Stimulated activated CD4-positive, alpha-beta T cell treated with anti-CD3 and anti-CD28 coated beads, Interleukin-2, amount 100 ng/mL, for 48 hours (primary cell): ENCODE measurements around the gene ECE1.
A peak's percentile ranks its signal among the peaks of the same experiment; 100 is the strongest.

Experiments used
- DNase-seq, 2 donors: peaks; one replicate each; pipeline ENCODE4 v3.0.0-alpha.2; 2020

The ECE1 gene

GRCh38 chr1:21289700-21290545 is at the start of gene ECE1:
Gene ECE1, minus strand, starts transcription at chr1:21290463. Its CDS starts 49 bp downstream, at chr1:21290414.
- DNase-seq = no peak

GRCh38 chr1:21339356-21340229 is 49.3 kb upstream of the ECE1 start:
- no peak for DNase-seq

- no peak for DNase-seq
Observed at GRCh38 chr1:21338573-21339355, 48.5 kb upstream of the ECE1 start.

GRCh38 chr1:21337928-21338572 is 47.8 kb upstream of the ECE1 start:
- no peak for DNase-seq

- DNase-seq = no peak
Observed at GRCh38 chr1:21337454-21337927, 47.2 kb upstream of the ECE1 start.

- no peak for DNase-seq
Observed at GRCh38 chr1:21337010-21337437, 46.8 kb upstream of the ECE1 start.

GRCh38 chr1:21335750-21336224 is 45.5 kb upstream of the ECE1 start:
- DNase-seq = no peak

GRCh38 chr1:21335088-21335691 is 44.9 kb upstream of the ECE1 start:
- no peak for DNase-seq

GRCh38 chr1:21334214-21335087 is 44.2 kb upstream of the ECE1 start:
- peak; percentile 52 to 56 for DNase-seq

GRCh38 chr1:21333824-21334213 is 43.6 kb upstream of the ECE1 start:
- no peak for DNase-seq

GRCh38 chr1:21332554-21333311 is 42.5 kb upstream of the ECE1 start:
- DNase-seq = no peak

- no peak for DNase-seq
Observed at GRCh38 chr1:21331752-21332478, 41.7 kb upstream of the ECE1 start.

GRCh38 chr1:21330544-21330943 is 40.3 kb upstream of the ECE1 start:
- DNase-seq = no peak

GRCh38 chr1:21329209-21329844 is 39.1 kb upstream of the ECE1 start:
- DNase-seq = no peak

- DNase-seq = no peak
Observed at GRCh38 chr1:21327566-21328323, 37.5 kb upstream of the ECE1 start.

GRCh38 chr1:21326861-21327344 is 36.6 kb upstream of the ECE1 start:
- no peak for DNase-seq

GRCh38 chr1:21325731-21326387 is 35.6 kb upstream of the ECE1 start:
- no peak for DNase-seq
